ENCODE data around the gene LMOD1. TPM values are rescaled to one million over a fixed set of nuclear protein-coding genes. Genes with fewer than 3 reads are reported as not detected.

Gene LMOD1
- total and polyA plus RNA-seq, 2 of the 8 experiments (the other 6 are each of a cell fraction or from before 2014, with no cell fraction given) = 0.77 to 1.4 TPM

DNA sequence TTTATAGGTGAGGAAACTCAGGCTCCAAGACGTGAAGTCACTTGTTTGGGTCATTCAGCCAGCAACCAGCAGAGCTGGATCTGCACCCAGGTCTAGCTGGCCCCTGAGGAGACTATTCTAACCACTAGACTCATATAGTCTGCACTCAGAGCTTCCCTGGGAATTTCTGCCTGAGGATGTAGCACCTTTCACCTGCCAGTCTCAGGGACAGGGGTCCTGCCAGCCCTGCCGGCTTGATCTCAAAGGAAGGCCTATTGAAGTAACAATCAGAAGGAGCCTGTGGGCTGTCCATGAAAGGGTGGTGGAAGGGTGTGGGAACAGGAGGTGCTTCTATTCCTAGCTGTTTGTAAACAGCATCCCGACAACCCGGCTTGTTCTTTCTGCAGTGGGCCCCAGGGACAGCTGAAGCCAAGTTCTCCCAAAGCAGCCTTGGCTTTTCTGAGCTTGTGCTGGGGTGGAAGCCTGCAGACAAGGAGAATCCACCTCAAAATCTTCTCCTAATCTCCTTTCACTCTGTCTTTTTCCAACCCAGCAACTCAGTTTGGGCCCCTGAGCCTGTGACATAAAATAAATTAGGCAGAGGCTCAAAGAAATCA is 7.8 kb downstream of the LMOD1 start:
- TF ChIP-seq KDM4A (IDR thresholded peaks at IDR 0.05; ENCODE audit: low read depth, low read length, severe bottlenecking) (no peak), JUN (IDR thresholded peaks at IDR 0.05; ENCODE audit: low read depth, low read length) (no peak), KDM1A (IDR thresholded peaks at IDR 0.05; ENCODE audit: borderline replicate concordance, low read length) (no peak), RFX5 (IDR thresholded peaks at IDR 0.05; ENCODE audit: borderline replicate concordance, low read depth, low read length) (no peak), JUND (IDR thresholded peaks at IDR 0.05; ENCODE audit: low read length) (no peak), SIN3A (conservative IDR thresholded peaks at IDR 0.05 in 1 of 2, IDR thresholded peaks at IDR 0.05 in 1 of 2; ENCODE audit: low read depth in 1 of 2, low read length in 2 of 2) (no peak), NANOG (IDR thresholded peaks at IDR 0.05; ENCODE audit: insufficient read depth, low read depth, low read length, poor library complexity, severe bottlenecking) (no peak), EZH2 (IDR thresholded peaks at IDR 0.05; ENCODE audit: low read depth, low read length, severe bottlenecking) (no peak)
- TF ChIP-seq, protein P1, sequence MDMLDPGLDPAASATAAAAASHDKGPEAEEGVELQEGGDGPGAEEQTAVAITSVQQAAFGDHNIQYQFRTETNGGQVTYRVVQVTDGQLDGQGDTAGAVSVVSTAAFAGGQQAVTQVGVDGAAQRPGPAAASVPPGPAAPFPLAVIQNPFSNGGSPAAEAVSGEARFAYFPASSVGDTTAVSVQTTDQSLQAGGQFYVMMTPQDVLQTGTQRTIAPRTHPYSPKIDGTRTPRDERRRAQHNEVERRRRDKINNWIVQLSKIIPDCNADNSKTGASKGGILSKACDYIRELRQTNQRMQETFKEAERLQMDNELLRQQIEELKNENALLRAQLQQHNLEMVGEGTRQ (IDR thresholded peaks at IDR 0.05; ENCODE audit: low read length) = no peak
- no peaks in the 10 kb centered on the region for H4K20me1 ChIP-seq (replicated peaks in 1 of 2; ENCODE audit: control insufficient read depth in 1 of 2, insufficient read depth in 2 of 2, low read length in 2 of 2)
- no peak overlapping the region for H3K18ac ChIP-seq (ENCODE audit: extremely low read depth, low read length)
- 77% methylated on average over 4 of the region's 4 CpGs; no CpG with 5 or more reads in 1 of the 2 experiments for WGBS, 2 experiments (ENCODE audit: extremely low coverage in 1 of 2, insufficient coverage in 1 of 2, insufficient read length in 1 of 2, insufficient replicate concordance in 2 of 2, low coverage in 1 of 2, low lambda C conversion rate in 2 of 2, missing lambda C conversion rate in 1 of 2)
- no peaks in the 10 kb centered on the region for H3K79me2 ChIP-seq (ENCODE audit: control insufficient read depth in 1 of 2, insufficient read depth in 2 of 2, low read length in 2 of 2)
- H2BK5ac ChIP-seq (ENCODE audit: low read depth, low read length) = no peak overlapping the region
- no peak overlapping the region for H4K5ac ChIP-seq (ENCODE audit: insufficient read length, low read depth, low read length)
- H3K4ac ChIP-seq (replicated peaks; ENCODE audit: insufficient read length, low read depth, low read length) = no peak overlapping the region
- no peaks in the 10 kb centered on the region; the same call in 1 of the 2 replicates for H3K23me2 ChIP-seq (ENCODE audit: low read depth, low read length)
- no peak overlapping the region for H3K4me2 ChIP-seq (ENCODE audit: insufficient read depth in 1 of 2, low read depth in 2 of 2, low read length in 2 of 2)
- no peak overlapping the region; the same call in 1 of the 2 replicates for H2BK15ac ChIP-seq (ENCODE audit: low read length)
- CTCF ChIA-PET (ENCODE audit: partially characterized antibody) = interaction anchor here (0.9 to 2.1 kb wide), 7 partner anchors 7 to 212 kb away, joined by 3 to 10 read pairs (median 5); partner anchors contain the start of gene LMOD1
- H2BK120ac ChIP-seq (replicated peaks; ENCODE audit: low read depth, low read length) = no peak overlapping the region
- no peak overlapping the region for H2AFZ ChIP-seq (ENCODE audit: low read length)
- no peaks in the 10 kb centered on the region for H3K36me3 ChIP-seq (ENCODE audit: control insufficient read depth in 2 of 4, insufficient read depth in 4 of 4, low read length in 3 of 4)
- H3K14ac ChIP-seq (ENCODE audit: insufficient read length) = no peak overlapping the region
- H3K23ac ChIP-seq (ENCODE audit: insufficient read length) = no peak overlapping the region
- no peak overlapping the region for H3K27ac ChIP-seq (ENCODE audit: low read depth, low read length)
- no peaks in the 10 kb centered on the region for H3K79me1 ChIP-seq (ENCODE audit: low read depth, low read length)
- H2AK5ac ChIP-seq (ENCODE audit: low read depth, low read length) = no peak overlapping the region
- DNase-seq (ENCODE audit: low read depth in 1 of 2, low spot score in 2 of 2) (no peak), FAIRE-seq (no peak)
- H2BK20ac ChIP-seq (ENCODE audit: low read length) = no peak overlapping the region
- H3K4me1 ChIP-seq (replicated peaks in 1 of 4; ENCODE audit: control insufficient read depth in 3 of 4, insufficient read depth in 4 of 4, low read length in 3 of 4) = peaks cover 4 to 7% (median 4%) of the 10 kb centered on the region in 4 experiments; a peak in 5 of 7 replicates
- no peak overlapping the region for H4K8ac ChIP-seq (ENCODE audit: extremely low read depth, insufficient read depth, low read length)
- no peaks in the 10 kb centered on the region for H3K27me3 ChIP-seq (replicated peaks in 1 of 4; ENCODE audit: control insufficient read depth in 3 of 4, extremely low read depth in 1 of 4, insufficient read depth in 3 of 4, low read length in 3 of 4)
- H2BK12ac ChIP-seq (ENCODE audit: low read depth, low read length) = no peak overlapping the region
- no peak overlapping the region for H3K9ac ChIP-seq (replicated peaks in 1 of 4; ENCODE audit: extremely low read depth in 1 of 4, low read depth in 3 of 4, low read length in 3 of 4)
- no peak overlapping the region for H4K91ac ChIP-seq (replicated peaks; ENCODE audit: insufficient read length, low read length)
- H3K56ac ChIP-seq (replicated peaks; ENCODE audit: insufficient read length, low read depth, low read length) = no peak overlapping the region
- no peak overlapping the region for H3K4me3 ChIP-seq (ENCODE audit: extremely low read depth in 1 of 4, insufficient read depth in 2 of 4, low read depth in 3 of 4, low read length in 4 of 4)
- no peaks in the 10 kb centered on the region for H3K9me3 ChIP-seq (ENCODE audit: insufficient read depth in 2 of 2, low read depth in 1 of 2, low read length in 1 of 2)
- POLR2A ChIA-PET (ENCODE audit: partially characterized antibody) = interaction anchor here (0.9 to 1.3 kb wide), 3 partner anchors 11 to 43 kb away, joined by 3 read pairs; no protein-coding TSS in a partner anchor
